Measurements from ENCODE around the gene KANTR. TPM values are rescaled to one million over a fixed set of nuclear protein-coding genes. Genes with fewer than 3 reads are reported as not detected.

Gene KANTR
- total and polyA plus RNA-seq, 9 of the 15 experiments (the other 6 are each of a cell fraction or from before 2014, with no cell fraction given): 1.0 to 5.7 (median 3.4) TPM

- FAIRE-seq (peak; percentile 73), ATAC-seq (peak; percentile 41; the same call in 2 of the 3 replicates), DNase-seq (ENCODE audit: extremely low read depth in 1 of 4, low spot score in 3 of 4) (peak in 2 of 4 experiments; percentile 19 to 47)
- WGBS (ENCODE audit: insufficient coverage, low coverage, missing lambda C conversion rate): 0% methylated on average over 6 of the region's 7 CpGs
- Histone ChIP-seq H3K4me2 (ENCODE audit: insufficient read depth, low read length) (peak overlapping the region; percentile 32), H3K4me1 (replicated peaks in 1 of 2; ENCODE audit: control insufficient read depth in 2 of 2, insufficient read depth in 2 of 2, low read length in 2 of 2) (peaks cover 0 to 18% of the 10 kb centered on the region in 2 experiments; a peak in 3 of 5 replicates), H3K4me3 (no peak overlapping the region), H3K79me2 (ENCODE audit: control insufficient read depth, insufficient read depth, low read length) (no peaks in the 10 kb centered on the region), H3K9me1 (ENCODE audit: control insufficient read depth, insufficient read depth, low read length) (no peaks in the 10 kb centered on the region), H2AFZ (ENCODE audit: low read depth, low read length) (peak overlapping the region; percentile 76), H4K20me1 (replicated peaks; ENCODE audit: control insufficient read depth, insufficient read depth, low read length) (no peaks in the 10 kb centered on the region), H3K9ac (ENCODE audit: insufficient read depth in 1 of 2, low read depth in 2 of 2, low read length in 2 of 2) (no peak overlapping the region), H3K36me3 (ENCODE audit: control insufficient read depth, insufficient read depth, low read length) (no peaks in the 10 kb centered on the region), H3K9me3 (replicated peaks; ENCODE audit: control insufficient read depth, insufficient read depth, low read depth, low read length) (no peaks in the 10 kb centered on the region), H3K27me3 (ENCODE audit: control insufficient read depth in 2 of 2, insufficient read depth in 2 of 2, low read length in 2 of 2) (no peaks in the 10 kb centered on the region), H3K27ac (ENCODE audit: extremely low read depth, low read depth, low read length) (no peak overlapping the region; the same call in 2 of the 3 replicates)
- intact Hi-C loops (cut with micrococcal nuclease): loop anchor here (10.0 kb wide), 1 partner anchor 150 kb away; the partner anchor contains the start of gene KDM5C
- ChIA-PET POLR2A (no interaction called here), CTCF (ENCODE audit: low intra/inter-chr PET ratio) (no interaction called here)
- in situ Hi-C loops (cut with MboI): no loop called here
- no TSS peak for BruUV-seq (replicated peaks)
- peak in 1 of 2 experiments; percentile 40; a peak in 2 of 4 replicates for TF ChIP-seq KDM1A (IDR thresholded peaks at IDR 0.05)
- TF ChIP-seq CTCFL (IDR thresholded peaks at IDR 0.05; ENCODE audit: borderline replicate concordance, insufficient read depth, low read depth, low read length, poor library complexity, severe bottlenecking): no peak
- TF ChIP-seq ZNF217 (CRISPR knock-in tag; IDR thresholded peaks at IDR 0.05): no peak
- no peak for TF ChIP-seq TCF7L2 (IDR thresholded peaks at IDR 0.05; ENCODE audit: low read depth, low read length)
- no peak for TF ChIP-seq CHD7 (IDR thresholded peaks at IDR 0.05; ENCODE audit: low read depth, low read length)
- no peak for TF ChIP-seq CTCF (IDR thresholded peaks at IDR 0.05 in 2 of 3, conservative IDR thresholded peaks at IDR 0.05 in 1 of 3; ENCODE audit: insufficient read depth in 2 of 3, low read depth in 1 of 3, low read length in 3 of 3)
- TF ChIP-seq HDGF (IDR thresholded peaks at IDR 0.05): no peak
These were observed 18.9 kb upstream of the KANTR start for GRCh38 chrX:53075011-53075410.

Data from K562 (cell line).